HK-2 (cell line): Measurements from ENCODE around the gene ZMYM2.

ENCODE experiments used
- DNase-seq: peaks from one replicate; pipeline ENCODE4 v3.0.0-alpha.2; 2018; ENCODE audit not compliant: unreplicated experiment

The ZMYM2 gene

GRCh38 chr13:20105161-20105689 is 146.7 kb downstream of the ZMYM2 start:
- DNase-seq = no peak

- DNase-seq = no peak
These were observed 148.2 kb downstream of the ZMYM2 start for GRCh38 chr13:20106742-20107141.

- DNase-seq = no peak
These were observed 150.5 kb downstream of the ZMYM2 start for GRCh38 chr13:20109037-20109436.

- DNase-seq = no peak
These were observed 155.6 kb downstream of the ZMYM2 start for GRCh38 chr13:20114066-20114610.

- DNase-seq = no peak
These were observed 157.7 kb downstream of the ZMYM2 start for GRCh38 chr13:20116213-20116612.

- no peak for DNase-seq
These were observed 160.0 kb downstream of the ZMYM2 start for GRCh38 chr13:20118268-20119140.

GRCh38 chr13:20119960-20120359 is 161.4 kb downstream of the ZMYM2 start:
- no peak for DNase-seq

GRCh38 chr13:20121159-20121525 is 162.6 kb downstream of the ZMYM2 start:
- no peak for DNase-seq

- no peak for DNase-seq
These were observed 165.8 kb downstream of the ZMYM2 start for GRCh38 chr13:20124303-20124702.

- DNase-seq = no peak
These were observed 166.7 kb downstream of the ZMYM2 start for GRCh38 chr13:20125129-20125782.

GRCh38 chr13:20125783-20126165 is 167.2 kb downstream of the ZMYM2 start:
- DNase-seq = no peak

GRCh38 chr13:20126541-20127261 is 168.2 kb downstream of the ZMYM2 start:
- no peak for DNase-seq

- DNase-seq = no peak
These were observed 168.7 kb downstream of the ZMYM2 start for GRCh38 chr13:20127262-20127561.

GRCh38 chr13:20127562-20128458 is 169.3 kb downstream of the ZMYM2 start:
- DNase-seq = peak; percentile 70

- DNase-seq = peak; percentile 14
These were observed 170.0 kb downstream of the ZMYM2 start for GRCh38 chr13:20128459-20128931.

- DNase-seq = no peak
These were observed 170.5 kb downstream of the ZMYM2 start for GRCh38 chr13:20129076-20129475.

- DNase-seq = no peak
These were observed 171.5 kb downstream of the ZMYM2 start for GRCh38 chr13:20130012-20130411.

GRCh38 chr13:20130652-20131051 is 172.1 kb downstream of the ZMYM2 start:
- DNase-seq = no peak

GRCh38 chr13:20131057-20131832 is 172.7 kb downstream of the ZMYM2 start:
- DNase-seq = no peak

GRCh38 chr13:20132052-20132634 is 173.6 kb downstream of the ZMYM2 start:
- no peak for DNase-seq
